Left hindlimb (tissue), 1 donor: ENCODE data around the gene ZFYVE16.
A peak's percentile ranks its signal among the peaks of the same experiment; 100 is the strongest.
"Not testable (repeated sequence)": the region's sequence is repeated elsewhere in the genome, so short reads cannot be mapped to it uniquely, and the experiment has no call there.

ENCODE experiments used
- DNase-seq: peaks from one replicate; pipeline ENCODE4 v3.0.0-alpha.2; 2018

Gene ZFYVE16

GRCh38 chr5:80407735-80408483 is at the start of gene ZFYVE16:
Gene ZFYVE16 (plus strand): TSS chr5:80408064. CDS start chr5:80434148, 26,084 bp downstream.
- peak; percentile 99 for DNase-seq

- DNase-seq = no peak
These were observed 46.9 kb upstream of the ZFYVE16 start for GRCh38 chr5:80360914-80361444.

- DNase-seq = no peak
These were observed 43.0 kb upstream of the ZFYVE16 start for GRCh38 chr5:80364892-80365291.

- no peak for DNase-seq
These were observed 39.0 kb upstream of the ZFYVE16 start for GRCh38 chr5:80368661-80369480.

- no peak for DNase-seq
These were observed 38.3 kb upstream of the ZFYVE16 start for GRCh38 chr5:80369521-80369920.

GRCh38 chr5:80370390-80370789 is 37.5 kb upstream of the ZFYVE16 start:
- DNase-seq = no peak

- DNase-seq = no peak
These were observed 35.1 kb upstream of the ZFYVE16 start for GRCh38 chr5:80372780-80373179.

GRCh38 chr5:80374188-80374587 is 33.7 kb upstream of the ZFYVE16 start:
- no peak for DNase-seq

GRCh38 chr5:80376557-80376956 is 31.3 kb upstream of the ZFYVE16 start:
- DNase-seq = no peak

GRCh38 chr5:80382488-80382887 is 25.4 kb upstream of the ZFYVE16 start:
- DNase-seq = no peak

GRCh38 chr5:80387063-80387768 is 20.6 kb upstream of the ZFYVE16 start:
- no peak for DNase-seq

GRCh38 chr5:80389580-80389979 is 18.3 kb upstream of the ZFYVE16 start:
- no peak for DNase-seq

GRCh38 chr5:80390413-80390812 is 17.5 kb upstream of the ZFYVE16 start:
- DNase-seq = not testable (repeated sequence)

- not testable (repeated sequence) for DNase-seq
These were observed 16.6 kb upstream of the ZFYVE16 start for GRCh38 chr5:80391267-80391666.

GRCh38 chr5:80399526-80400239 is 8.2 kb upstream of the ZFYVE16 start:
- no peak for DNase-seq

- DNase-seq = not testable (repeated sequence)
These were observed 7.5 kb upstream of the ZFYVE16 start for GRCh38 chr5:80400368-80400767.

- no peak for DNase-seq
These were observed 4.1 kb upstream of the ZFYVE16 start for GRCh38 chr5:80403782-80404181.

- DNase-seq = peak; percentile 40
These were observed 707 bp upstream of the ZFYVE16 start for GRCh38 chr5:80406980-80407734.

GRCh38 chr5:80408484-80409366 is 861 bp downstream of the ZFYVE16 start:
- DNase-seq = peak; percentile 84

GRCh38 chr5:80409367-80409966 is 1.6 kb downstream of the ZFYVE16 start:
- DNase-seq = no peak
